GM21360 (cell line): ENCODE results near the gene ASB13.
"Not testable (repeated sequence)": the region's sequence is repeated elsewhere in the genome, so short reads cannot be mapped to it uniquely, and the experiment has no call there.

Source experiments
- ATAC-seq: cut with Tn5 transposase; IDR thresholded peaks from one replicate; pipeline ENCODE4 v1.9.1; 2021; ENCODE audit warnings: mild to moderate bottlenecking, moderate library complexity; ENCODE audit not compliant: unreplicated experiment

Gene ASB13

DNA sequence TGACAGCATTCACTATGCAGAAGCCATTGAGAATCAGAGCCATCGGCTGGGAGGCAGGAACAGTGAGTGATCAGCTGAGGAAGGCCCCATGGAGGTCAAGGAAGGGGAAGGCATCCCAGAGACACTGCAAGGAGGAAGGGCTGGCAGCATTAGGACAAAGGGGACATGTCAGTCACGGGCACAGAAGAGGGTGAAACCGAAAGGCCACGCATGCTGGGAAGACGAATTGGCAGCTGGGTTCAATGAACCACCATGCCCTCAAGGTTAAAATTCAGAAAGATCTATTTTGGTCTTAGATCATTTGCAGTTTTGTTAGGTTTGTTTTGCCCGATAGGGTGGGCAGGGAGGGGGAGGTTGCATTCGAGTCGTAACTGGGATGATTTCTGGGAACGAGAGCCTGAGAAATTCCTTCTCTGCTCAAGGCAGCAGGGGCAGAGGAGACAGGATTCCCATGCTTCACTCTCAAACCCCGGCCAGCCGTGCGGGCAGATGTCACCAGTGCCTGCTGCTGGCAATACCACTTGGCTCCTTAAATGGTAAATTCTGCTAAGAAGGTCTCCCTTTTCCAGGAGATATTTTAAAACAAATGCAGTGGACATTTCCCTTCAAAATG lies 57.7 kb downstream of the ASB13 start:
- ATAC-seq, result no peak

DNA sequence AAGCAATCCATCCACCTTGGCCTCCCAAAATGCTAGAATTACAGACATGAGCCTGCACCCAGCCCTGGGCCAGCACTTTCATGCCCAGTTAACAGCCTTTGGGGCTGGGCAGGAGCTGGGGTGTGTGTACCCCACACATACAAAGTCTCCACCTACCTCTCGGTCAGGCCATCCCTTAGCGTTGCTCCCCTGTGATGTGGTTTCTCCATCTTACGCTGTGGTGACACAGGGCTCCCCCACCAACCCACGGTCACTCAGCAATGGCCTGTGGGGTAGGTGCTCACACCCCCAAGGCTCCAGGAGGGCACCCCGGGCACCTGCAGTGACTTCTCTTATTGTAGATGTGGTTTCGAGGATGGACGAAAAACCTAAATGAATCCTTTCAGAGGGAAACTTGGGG lies 58.8 kb downstream of the ASB13 start:
- ATAC-seq, result no peak

DNA sequence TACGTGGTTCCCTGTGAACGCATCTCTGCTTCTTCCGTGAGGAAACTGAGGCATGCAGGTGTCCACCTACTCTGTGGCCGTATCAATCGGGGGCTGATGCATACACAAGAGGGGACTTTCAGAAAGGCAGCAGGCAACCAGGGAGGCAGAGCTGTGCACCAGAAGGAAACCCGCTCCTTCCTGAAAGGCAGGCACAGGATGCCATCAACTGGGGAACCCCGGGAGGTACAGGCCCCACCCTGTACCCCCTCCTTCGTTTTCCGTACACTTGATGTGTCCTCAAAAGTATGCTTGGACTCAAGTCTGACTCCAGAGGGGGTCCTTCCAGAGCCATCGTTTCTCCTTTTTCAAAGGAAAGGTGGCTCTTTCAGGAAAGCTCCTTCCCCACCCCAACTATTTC lies 59.5 kb downstream of the ASB13 start:
- ATAC-seq, result no peak

DNA sequence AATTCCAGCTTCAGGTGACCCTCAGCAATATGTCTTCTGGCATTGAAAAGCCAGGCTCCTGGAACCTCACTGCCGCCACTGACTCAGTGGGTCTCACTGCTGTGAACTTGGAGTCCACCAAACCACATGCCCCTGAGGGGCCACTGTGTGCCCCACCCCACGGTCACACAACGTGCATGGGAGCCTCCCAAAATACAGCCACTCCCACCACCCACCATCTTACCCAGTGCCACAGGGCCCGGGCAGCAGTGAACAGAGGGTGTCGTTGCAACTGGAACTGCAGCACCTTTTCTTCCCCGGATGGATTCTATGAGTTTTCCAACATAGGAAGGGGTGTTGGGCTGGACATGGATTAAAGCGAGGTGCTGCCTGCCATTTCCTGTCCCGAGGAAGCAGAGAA lies 60.1 kb downstream of the ASB13 start:
- no peak for ATAC-seq

DNA sequence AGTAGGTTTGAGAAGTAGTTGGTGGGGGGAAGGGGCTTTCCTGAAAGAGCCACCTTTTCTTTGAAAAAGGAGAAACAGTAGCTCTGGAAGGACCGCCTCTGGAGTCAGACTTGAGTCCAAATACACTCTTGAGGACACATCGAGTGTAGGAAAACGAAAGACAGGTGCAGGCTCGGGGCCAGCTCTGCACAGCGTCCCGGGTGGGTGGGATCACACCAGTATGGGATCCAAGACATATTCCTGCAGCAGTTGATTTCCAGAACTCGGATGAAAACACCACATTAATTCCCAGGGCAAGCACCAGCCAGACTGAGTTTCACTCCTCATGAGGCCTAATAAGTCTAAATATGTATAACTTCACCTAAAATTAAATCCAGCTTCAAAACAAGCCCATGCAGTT lies 61.4 kb downstream of the ASB13 start:
- no peak for ATAC-seq

DNA sequence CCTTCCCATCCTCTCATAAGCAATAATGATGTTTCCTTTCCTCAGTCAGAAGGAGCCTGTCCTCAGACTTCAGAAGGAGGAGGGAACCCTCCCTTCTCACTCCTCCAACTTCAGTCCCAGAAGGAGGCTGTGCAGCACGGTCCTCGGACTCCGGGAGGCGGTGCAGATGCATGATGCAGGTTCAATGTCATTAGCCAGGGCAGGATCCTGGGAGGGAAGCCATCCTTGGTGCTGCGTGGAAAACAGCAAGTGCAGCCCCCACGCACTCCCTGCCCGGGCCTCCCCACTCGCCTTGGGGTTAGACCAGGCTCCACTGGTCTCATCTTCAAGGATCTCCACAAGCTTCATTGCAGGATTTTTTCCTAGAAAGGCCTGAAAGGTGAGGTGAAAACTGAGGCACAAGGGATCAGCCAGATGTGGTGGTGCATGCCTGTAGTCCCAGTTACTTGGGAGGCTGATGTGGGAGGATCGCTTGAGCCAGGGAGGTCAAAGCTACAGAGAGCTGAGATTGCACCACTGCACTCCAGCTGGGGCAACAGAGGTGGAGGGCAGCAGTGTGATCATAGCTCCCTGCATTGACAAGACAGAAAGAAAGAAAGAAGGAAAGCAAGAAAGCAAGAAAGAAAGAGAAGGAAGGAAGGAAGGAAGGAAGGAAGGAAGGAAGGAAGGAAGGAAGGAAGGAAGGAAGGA lies 62.0 kb downstream of the ASB13 start:
- no peak for ATAC-seq

DNA sequence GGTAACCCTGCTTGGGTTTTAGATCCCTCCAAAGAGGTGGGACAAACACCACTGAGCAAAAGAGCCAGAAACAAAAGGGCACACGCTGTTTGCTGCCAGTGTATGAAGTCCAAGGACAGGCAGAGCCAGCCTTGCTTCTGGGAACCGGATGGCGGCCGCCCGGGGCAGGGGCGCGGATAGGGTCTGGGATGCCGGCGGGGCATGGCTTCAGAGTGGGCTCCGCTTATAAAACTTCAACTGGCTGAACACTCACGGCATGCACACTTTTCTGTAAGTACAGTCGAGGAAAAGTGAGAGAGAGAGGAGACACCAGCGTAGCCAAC lies 62.6 kb downstream of the ASB13 start:
- ATAC-seq, result no peak

DNA sequence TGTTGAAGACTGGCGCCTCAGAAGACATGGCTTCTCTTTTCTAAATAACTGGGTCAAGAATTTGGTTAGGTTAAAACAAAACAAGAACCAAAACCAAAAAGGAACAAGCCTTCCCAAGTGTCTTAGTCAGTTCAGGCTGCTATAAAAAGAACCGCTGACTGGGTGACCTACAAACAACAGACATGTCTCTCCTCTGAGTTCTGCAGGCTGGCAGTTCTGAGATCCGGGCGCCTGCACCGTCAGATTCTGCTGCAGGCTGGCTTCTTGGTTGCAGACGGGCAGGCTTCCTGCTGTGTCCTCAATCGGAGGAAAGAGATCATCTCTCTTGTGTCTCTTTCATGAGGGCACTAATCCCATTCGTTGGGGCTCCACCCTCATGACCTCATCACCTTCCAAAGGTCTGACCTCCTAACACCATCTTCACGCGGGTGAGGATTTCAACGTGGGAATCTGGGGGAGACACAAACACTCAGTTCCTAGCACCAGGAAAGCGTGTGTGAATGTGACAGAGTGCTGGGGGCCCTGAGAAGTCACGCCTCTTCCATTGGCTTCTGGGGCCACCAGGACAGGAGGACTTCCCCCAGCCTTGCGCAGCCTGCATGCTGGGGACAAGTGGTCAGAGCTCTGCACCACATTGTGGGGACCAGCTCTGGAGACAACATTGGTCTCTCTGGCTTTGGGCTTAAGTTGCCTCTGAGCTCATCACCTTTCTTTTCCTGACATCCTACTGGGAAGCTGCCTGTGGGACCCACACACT lies 63.1 kb downstream of the ASB13 start:
- ATAC-seq, result no peak

DNA sequence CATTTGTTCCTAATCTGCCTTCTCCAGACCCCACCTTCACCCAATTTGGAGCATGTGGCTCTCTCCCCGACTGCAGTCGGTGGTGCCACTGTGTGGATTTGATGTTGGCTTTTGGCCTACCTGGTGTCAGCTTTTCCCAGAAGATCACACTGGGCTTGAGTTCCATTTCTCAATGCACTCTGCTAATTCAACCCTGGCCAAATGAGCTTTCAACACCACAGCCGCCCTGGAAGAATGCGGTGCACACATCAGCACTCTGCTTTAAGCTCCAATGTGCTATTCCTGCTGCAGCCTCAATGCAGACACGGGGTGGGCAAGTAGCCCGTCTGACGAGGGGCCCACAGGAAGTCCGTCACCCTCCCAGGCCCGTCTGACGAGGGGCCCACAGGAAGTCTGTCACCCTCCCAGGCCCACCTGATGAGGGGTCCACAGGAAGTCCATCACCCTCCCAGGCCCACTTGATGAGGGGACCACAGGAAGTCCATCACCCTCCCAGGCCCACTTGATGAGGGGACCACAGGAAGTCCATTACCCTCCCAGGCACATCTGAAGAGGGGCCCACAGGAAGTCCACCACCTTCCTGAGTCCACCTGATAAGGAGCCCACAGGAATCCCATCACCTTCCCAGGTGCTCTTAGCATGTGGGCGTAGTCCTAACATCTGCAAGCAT lies 64.4 kb downstream of the ASB13 start:
- no peak for ATAC-seq

DNA sequence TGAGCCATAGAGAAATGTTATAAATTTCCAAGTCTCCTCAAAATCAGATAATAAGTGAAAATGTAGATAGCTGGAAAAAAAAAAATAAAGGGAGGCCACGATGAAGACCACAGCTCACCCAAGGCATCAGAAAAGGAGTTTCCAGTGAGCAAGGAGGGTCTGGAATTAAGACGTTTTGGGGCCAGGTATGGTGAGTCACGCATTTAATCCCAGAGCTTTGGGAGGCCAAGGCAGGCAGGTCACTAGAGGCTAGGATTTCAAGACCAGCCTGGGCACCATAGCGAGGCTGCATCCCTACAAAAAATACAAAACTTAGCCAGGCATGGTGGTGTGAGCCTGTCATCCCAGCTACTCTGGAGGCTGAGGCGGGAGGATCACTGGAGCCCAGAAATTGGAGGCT lies 65.5 kb downstream of the ASB13 start:
- ATAC-seq, result no peak

DNA sequence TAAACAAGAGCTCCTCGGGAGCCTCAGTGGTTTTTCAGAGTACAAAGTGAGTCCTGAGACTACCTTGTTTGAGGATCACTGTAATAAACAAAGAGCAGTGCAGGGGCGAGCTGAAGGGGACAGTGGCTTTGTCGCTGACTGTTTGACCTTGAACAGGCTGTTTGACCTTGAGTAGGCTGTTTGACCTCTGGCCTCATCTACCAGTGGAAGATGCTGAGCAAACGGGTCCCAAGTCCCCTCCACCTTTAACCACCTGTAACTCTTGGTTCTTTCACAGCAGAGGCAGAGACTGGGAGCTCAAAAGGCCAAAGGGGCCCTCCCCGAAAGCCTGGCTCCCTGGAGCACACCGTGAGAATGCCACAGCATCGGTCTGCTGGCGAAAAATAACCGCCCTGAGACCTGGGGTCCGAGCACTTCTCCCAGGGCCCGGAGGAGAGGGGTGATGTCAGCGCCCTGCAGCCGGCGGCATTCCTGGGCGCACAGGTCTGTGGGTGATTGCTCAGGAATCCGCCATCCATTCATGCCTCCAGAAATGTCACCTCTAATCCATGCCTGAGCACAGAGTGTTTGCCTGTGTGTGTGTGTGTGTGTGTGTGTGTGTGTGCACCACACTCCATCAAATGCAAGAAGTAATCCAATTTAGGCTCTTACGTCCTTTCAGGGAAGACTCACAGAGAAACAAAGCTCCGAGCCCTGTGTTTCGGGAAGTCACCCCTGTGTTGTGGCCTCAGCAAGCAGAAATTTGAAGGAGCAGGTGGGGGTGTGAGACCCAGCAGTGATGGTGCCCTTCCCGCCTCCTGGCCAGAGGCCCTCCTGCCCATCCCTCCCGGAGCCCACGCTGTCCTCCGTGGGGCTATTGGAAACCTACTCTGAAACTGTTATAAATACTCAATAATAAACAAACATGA lies 66.5 kb downstream of the ASB13 start:
- no peak for ATAC-seq

DNA sequence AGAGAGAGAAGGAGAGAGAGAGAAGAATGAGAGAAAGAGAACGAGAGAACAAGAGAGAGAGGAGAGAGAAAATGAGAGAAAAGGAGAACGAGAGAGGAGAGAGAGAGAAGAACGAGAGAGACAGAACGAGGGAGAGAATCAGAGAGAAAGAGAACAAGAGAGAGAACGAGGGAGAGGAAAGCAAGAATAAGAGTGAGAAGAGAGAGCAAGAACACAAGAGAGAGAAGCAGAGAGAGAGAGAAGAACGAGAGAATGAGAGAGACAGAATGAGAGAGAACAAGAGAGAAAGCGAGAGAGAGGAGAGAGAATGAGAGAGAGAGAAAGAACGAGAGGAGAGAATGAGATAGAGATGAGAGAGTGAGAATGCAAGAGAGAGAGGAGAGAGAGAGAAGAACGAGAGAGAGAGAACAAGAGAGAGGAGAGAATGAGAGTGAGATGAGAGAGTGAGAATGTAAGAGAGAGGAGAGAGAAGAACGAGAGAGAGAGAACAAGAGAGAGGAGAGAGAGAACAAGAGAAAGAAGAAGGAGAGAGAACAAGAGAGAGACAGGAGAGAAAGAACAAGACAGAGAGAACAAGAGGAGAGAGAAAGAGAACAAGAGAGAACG lies 68.2 kb downstream of the ASB13 start:
- ATAC-seq, result no peak

DNA sequence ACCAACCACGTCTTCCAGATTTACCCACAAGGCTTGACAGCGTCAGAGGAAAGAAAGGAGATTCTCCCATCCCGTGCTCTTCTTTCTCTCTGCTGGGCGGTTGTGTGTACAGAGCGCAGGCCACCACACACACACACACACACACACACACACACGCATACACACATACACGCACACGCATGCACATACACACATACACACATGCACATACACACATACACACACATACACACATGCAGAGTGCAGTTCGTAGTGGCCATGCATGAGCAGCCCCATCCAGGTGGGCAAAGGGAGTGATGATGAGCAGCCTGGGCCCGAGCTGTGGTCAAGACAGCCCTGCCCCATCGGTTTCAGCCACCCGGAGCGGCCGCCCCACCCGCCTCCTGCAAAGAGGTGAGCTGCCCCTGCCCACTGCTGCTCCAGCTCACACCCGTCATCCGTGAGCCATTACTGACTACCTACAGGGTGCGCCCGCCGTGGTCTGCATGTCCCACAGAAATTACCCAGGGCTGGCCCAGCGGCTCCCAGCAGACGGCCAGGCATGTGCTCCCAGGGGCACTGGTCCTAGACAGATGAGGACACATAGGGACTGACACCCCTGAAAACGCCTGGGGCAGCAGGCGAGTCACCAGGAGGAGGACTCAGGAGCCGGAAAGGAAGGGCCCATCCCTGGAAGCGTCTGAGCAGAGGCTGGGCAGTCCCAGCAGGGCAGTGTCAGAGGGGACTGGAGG lies 69.6 kb downstream of the ASB13 start:
- ATAC-seq, result no peak

DNA sequence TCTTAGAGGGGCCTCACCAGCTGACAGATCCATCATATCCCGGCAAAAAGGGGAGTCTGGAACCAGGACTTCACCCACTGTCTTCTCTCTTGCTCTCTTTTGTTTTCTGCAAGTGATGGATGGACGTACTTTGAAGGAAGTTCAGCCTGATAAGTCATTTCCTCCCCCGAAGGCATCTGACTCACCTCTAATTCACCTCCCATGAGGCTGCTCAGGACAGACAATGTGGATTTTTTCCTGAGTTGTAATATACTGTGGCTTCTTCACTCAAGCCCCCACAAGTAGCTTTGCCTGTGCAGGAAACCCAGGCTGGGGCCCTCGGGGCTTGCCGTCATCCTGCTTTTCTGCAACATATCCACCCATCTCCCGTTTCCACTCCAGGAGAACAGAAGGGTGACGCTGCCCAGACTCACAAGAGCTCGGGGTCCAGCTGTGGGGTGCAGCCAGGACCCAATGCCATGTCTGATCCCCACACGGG lies 70.4 kb downstream of the ASB13 start:
- ATAC-seq, result no peak

DNA sequence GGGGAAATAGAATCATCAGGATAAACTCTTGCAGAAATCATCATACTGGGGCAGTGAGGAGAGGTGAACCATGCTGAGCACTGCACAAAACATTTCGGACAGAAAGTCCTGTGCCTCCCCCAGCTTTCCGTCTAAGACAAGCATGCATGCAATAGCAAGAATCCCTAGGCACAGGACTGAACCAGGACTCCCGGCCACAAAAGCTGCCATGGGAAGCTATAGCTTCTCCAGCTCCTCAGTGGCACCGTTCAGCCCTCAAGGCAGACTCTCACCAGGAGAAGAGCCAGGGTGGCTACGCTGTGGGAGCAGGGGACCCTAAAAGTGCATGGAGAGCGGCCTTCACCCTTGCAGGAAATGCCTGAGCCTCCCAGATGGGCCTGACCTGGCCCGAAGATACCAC lies 70.8 kb downstream of the ASB13 start:
- no peak for ATAC-seq

DNA sequence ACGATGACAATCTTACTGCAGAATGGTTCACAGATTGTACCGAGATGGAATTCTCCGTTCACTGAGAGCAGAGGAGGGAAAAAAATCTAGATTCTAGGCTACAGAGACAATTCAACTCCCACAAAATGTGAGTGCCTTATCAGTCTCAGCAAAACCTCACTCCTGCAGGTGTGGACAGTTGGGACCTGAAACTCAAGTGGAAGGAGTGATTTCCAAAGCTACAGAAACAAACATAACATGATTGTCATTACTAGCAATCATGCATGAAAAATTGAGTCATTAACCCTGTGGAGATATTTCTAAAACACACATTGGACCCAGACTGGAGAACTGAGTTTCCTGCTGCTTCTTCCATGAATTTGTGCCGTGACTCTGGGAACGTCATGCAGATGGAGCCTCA lies 71.3 kb downstream of the ASB13 start:
- ATAC-seq, result no peak

DNA sequence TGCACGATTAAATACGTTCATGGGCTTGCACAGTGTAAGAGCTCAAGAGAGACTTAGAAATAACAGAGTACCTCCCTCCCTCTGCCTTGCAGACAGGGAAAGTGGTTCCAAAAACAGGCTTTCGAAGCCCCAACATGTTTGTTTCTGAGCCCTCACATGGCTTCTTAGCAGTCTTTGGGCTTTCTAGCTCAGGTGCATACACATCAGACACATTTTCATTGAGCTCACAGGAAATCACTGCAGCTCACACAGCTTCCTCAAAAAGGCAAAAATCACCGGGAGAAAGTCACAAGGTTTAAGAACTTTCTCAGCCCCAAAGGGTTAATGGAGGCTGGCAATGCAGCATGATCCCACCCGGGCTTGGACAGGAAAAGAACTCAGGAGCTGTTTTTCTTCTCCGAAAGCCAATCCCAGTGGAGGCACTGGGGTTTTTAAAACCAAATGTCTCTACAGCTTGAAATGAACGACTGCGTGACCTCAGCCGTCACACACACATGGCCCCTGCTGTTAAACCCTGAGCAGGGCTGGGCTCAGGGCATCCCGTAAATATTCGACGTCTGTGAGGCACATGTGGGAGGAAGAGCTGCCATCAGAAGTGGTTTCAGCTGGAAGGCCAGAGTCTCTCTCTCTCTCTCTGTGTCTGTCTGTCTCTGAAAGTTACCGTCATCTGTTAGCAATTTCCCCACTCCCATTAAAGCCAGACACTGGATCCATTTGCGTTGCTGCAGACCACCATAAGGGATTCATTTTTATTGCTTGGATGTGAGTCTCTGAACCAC lies 71.9 kb downstream of the ASB13 start:
- ATAC-seq, result no peak

DNA sequence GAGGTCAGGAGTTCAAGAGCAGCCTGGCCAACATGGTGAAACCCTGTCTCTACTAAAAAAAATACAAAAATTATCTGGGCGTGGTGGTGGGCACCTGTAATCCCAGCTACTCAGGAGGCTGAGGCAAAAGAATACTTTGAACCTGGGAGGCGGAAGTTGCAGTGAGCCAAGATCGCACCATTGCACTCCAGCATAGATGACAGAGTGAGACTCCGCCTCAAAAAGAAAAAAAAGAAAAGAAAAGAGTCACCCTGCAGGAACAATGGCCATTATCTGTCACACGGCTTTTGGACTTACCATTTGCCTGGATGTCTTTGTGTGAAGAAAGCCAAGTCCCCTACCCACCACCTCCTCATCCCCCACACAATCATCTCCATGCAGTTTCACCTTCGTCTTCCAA lies 73.0 kb downstream of the ASB13 start:
- not testable (repeated sequence) for ATAC-seq

DNA sequence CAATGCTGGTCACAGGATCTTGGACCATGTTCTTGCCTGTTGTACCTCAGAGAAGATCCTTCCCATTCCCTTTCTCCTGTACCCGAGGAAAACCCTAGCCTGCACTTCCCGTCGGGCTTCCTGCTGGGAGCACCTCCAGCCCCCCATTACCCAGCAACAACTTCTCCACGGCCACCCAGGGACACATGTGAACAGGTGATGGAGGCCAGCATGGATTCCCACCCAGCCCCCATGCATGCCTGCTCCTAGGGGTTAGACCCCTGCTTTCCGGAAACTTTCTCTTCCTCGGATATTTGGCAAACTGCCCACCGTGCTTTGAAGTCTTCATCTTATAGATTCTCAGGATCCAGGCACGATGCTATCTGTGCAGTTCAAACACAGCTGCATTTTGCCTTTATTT lies 74.3 kb downstream of the ASB13 start:
- ATAC-seq, result no peak
